ENCODE results near the gene XYLT1.

Gene XYLT1

DNA sequence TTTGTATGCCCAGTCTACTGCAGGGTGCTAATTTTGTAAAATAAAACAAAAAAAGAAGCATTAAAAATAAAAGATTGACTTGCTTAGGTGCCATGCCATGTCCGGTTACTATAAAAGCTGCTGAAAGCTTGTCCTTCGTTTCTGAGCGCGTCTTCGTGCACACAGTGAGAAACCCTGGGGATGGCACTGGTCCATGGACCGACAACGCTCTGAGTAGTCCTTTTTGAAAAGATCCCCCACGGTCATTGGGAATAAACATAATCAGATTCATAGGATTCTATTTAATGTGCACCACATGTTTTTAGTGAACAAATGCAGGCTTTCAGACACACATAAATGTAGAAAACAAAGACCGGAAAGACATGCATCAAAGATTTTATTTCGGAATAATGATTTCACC, 146.3 kb downstream of the XYLT1 start:
- H3K27ac ChIP-seq: no peak overlapping the region
- TF ChIP-seq CTCF (IDR thresholded peaks at IDR 0.05): no peak

- TF ChIP-seq ZFX (IDR thresholded peaks at IDR 0.05; ENCODE audit: borderline replicate concordance) (no peak), CTCF (IDR thresholded peaks at IDR 0.05) (no peak)
- H3K27ac ChIP-seq: no peak overlapping the region
These were observed 147.6 kb downstream of the XYLT1 start for GRCh38 chr16:17323171-17323570.

DNA sequence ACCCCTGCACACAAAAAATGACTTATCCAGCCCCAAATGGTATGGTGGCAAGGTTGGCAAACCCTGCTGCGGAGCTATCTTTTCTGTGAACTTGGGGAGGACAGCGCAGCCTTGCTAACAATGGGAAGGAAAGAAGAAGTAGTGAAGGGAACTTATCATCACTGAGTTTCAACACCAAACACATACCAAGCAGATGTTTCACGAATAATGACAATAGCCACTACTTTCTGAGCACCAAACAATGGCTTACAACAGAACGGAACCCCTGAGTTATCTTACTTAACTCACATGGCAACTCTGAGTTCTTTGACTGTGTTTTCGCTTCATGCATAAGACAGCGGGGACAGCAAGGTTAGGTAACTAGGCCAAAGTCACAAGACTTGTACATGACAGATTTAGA, 148.9 kb downstream of the XYLT1 start:
- no peak overlapping the region for H3K27ac ChIP-seq
- TF ChIP-seq CTCF (IDR thresholded peaks at IDR 0.05) (no peak), ZFX (IDR thresholded peaks at IDR 0.05; ENCODE audit: borderline replicate concordance) (no peak)

GRCh38 chr16:17320009-17320408, 150.8 kb downstream of the XYLT1 start:
- H3K27ac ChIP-seq: no peak overlapping the region
- TF ChIP-seq CTCF (IDR thresholded peaks at IDR 0.05): no peak
- TF ChIP-seq ZFX (IDR thresholded peaks at IDR 0.05; ENCODE audit: borderline replicate concordance): no peak

GRCh38 chr16:17318238-17318637, 152.5 kb downstream of the XYLT1 start:
- TF ChIP-seq CTCF (IDR thresholded peaks at IDR 0.05) (no peak), ZFX (IDR thresholded peaks at IDR 0.05; ENCODE audit: borderline replicate concordance) (no peak)
- H3K27ac ChIP-seq: no peak overlapping the region

GRCh38 chr16:17316005-17316404, 154.8 kb downstream of the XYLT1 start:
- no peak overlapping the region for H3K27ac ChIP-seq
- TF ChIP-seq CTCF (IDR thresholded peaks at IDR 0.05): no peak
- TF ChIP-seq ZFX (IDR thresholded peaks at IDR 0.05; ENCODE audit: borderline replicate concordance): no peak

GRCh38 chr16:17313793-17314547, 156.8 kb downstream of the XYLT1 start:
- TF ChIP-seq CTCF (IDR thresholded peaks at IDR 0.05): no peak
- no peak for TF ChIP-seq ZFX (IDR thresholded peaks at IDR 0.05; ENCODE audit: borderline replicate concordance)

More at GRCh38 chr16:17313793-17314547, 156.8 kb downstream of the XYLT1 start:
- no peak overlapping the region for H3K27ac ChIP-seq
